Kidney epithelial cell (primary cell): Measurements from ENCODE around the gene DDX56. TPM values are rescaled to one million over a fixed set of nuclear protein-coding genes. Genes with fewer than 3 reads are reported as not detected.

ENCODE experiments used
- DNase-seq: peaks from one replicate; pipeline ENCODE4 v3.0.0-alpha.2; 2010; ENCODE audit warnings: low read depth
- H3K27me3 ChIP-seq: 2 replicates; pipeline ENCODE4 v1.6.0; 2011; ENCODE audit warnings: low read length; ENCODE audit not compliant: control insufficient read depth, insufficient read depth
- H3K36me3 ChIP-seq: 2 replicates; pipeline ENCODE4 v1.5.1; 2011; ENCODE audit warnings: low read length; ENCODE audit not compliant: control insufficient read depth, insufficient read depth
- H3K4me3 ChIP-seq: 2 replicates; pipeline ENCODE4 v1.5.1; 2011; ENCODE audit warnings: low read depth, mild to moderate bottlenecking, control low read depth, low read length
- total RNA-seq: library from RNA; depleted of rRNA; stranded (reverse); fragments of >200 nt; gene quantifications from 2 replicates; pipeline ENCODE4 v1.2.3, GENCODE V29; 2015
- TF ChIP-seq, protein P1 (sequence below): IDR thresholded peaks from 2 replicates; pipeline ENCODE4 v1.5.1; 2011; ENCODE audit warnings: mild to moderate bottlenecking, moderate library complexity, low read length, control low read depth, inconsistent platforms; ENCODE audit not compliant: insufficient read depth, poor library complexity, severe bottlenecking

The DDX56 gene
- total RNA-seq, 1 donor from 2014 or later: 67.9 TPM

DNA sequence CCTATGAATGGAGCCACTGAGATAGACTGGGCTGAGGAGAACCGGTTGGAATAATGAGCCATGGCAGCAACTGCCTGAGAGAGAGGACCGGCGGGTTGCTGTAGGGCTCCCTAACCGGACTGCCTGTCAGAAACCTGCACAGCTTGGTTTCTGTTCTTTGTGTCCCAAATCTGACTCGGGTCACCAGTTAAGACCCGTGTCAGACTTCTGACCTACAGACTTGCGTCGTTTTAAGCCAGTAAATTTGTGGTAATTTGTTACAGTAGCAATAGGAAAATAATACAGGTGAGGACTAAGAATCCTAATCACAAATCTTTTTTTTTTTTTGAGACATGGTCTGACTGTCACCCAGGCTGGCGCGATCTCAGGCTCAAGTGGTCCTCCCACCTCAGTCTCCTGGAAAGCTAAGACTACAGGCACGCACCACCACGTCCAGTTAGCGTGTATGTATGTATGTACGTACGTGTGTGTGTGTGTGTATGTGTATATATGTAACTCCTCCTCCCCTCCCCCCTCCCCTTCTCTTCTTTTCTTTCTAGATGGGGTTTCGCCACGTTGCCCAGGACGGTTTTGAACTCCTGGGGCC, 672 bp upstream of the DDX56 start:
- Histone ChIP-seq H3K4me3 (peak overlapping the region; percentile 70), H3K27me3 (no peaks in the 10 kb centered on the region), H3K36me3 (peaks cover 5% of the 10 kb centered on the region)
- no peak for DNase-seq
- TF ChIP-seq, protein P1, sequence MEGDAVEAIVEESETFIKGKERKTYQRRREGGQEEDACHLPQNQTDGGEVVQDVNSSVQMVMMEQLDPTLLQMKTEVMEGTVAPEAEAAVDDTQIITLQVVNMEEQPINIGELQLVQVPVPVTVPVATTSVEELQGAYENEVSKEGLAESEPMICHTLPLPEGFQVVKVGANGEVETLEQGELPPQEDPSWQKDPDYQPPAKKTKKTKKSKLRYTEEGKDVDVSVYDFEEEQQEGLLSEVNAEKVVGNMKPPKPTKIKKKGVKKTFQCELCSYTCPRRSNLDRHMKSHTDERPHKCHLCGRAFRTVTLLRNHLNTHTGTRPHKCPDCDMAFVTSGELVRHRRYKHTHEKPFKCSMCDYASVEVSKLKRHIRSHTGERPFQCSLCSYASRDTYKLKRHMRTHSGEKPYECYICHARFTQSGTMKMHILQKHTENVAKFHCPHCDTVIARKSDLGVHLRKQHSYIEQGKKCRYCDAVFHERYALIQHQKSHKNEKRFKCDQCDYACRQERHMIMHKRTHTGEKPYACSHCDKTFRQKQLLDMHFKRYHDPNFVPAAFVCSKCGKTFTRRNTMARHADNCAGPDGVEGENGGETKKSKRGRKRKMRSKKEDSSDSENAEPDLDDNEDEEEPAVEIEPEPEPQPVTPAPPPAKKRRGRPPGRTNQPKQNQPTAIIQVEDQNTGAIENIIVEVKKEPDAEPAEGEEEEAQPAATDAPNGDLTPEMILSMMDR: no peak

DNA sequence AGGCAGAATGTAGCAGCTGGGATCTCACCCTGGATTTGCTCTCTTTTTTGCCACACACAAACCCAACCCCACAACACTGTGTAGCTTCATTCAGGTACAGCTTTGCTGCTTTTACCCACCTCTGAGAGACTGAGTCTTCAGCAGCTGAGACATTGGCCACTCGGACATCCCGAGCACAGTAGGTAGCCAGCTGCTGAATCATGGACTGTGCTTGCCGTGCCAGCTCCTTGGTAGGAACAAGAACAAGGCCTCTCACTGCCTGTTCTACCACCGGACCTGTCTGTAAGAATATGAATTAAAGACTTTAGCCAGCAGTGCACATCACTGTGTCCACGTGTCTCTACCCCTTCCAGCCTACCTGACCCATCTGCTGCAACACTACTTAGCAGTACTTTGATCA, 937 bp downstream of the DDX56 start:
- Histone ChIP-seq H3K4me3 (peak overlapping the region; percentile 70), H3K27me3 (no peaks in the 10 kb centered on the region), H3K36me3 (peaks cover 5% of the 10 kb centered on the region)
- no peak for DNase-seq
- TF ChIP-seq, protein P1: no peak

DNA sequence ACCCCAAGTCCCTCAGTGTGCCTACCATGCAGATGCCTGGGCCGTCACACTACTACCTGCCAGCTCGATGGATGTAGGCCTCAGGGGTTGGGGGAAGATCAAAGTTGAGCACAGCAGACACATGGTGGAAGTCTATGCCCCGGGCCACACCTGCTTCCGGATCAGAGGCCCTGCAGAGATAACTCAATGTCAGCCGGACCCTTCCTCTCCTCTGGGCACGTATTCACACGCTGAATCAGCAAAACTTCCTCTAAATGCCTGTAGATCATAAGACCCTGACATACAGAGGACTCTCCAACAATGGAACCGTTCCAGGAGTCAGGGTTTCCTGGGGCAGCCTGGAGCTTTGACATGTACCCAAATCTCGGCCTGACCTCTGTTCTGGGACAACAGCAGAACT, 3.7 kb downstream of the DDX56 start:
- Histone ChIP-seq H3K27me3 (no peaks in the 10 kb centered on the region), H3K36me3 (peaks cover 11% of the 10 kb centered on the region), H3K4me3 (no peak overlapping the region)
- no peak for DNase-seq
- TF ChIP-seq, protein P1: no peak

DNA sequence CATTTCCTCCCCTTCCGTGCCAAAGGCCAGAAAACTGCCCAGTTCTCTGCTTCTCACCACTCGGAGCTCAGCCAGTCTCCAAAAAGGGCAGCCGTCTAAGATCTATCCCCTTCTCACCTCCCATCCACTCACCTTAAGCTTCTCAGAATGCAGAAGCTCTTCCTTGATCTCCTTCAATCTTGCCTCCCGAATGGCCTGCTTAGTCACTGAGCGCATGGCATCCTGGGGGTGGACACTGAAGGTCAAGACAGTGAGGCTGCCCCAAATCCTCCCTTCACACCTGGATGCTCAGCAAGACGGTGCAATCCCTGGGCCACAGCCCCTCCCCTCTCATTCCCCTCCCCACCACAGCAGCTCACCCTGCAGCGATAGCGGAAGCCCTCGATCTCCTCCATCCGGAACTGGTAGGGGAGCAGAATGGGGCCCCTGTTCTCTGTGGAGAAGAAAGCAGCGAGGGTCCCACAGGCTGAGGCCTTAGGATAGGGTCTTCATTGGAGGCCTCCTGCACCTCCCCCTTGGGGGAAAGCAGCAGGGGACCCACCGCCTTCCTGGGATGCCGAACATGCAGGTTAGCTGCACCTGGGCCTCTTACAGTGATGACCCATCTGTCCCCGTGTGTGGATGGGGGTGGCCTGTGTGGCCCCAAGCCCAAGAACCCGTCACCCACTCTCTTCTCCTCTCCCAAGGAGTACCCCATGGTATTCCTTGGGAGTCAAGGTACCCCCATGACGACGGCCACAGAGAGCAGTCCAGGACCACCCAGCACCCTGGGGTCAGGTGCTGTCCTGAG, 4.7 kb downstream of the DDX56 start:
- TF ChIP-seq, protein P1: no peak
- Histone ChIP-seq H3K27me3 (no peaks in the 10 kb centered on the region), H3K36me3 (peaks cover 11% of the 10 kb centered on the region), H3K4me3 (no peak overlapping the region)
- DNase-seq: no peak

DNA sequence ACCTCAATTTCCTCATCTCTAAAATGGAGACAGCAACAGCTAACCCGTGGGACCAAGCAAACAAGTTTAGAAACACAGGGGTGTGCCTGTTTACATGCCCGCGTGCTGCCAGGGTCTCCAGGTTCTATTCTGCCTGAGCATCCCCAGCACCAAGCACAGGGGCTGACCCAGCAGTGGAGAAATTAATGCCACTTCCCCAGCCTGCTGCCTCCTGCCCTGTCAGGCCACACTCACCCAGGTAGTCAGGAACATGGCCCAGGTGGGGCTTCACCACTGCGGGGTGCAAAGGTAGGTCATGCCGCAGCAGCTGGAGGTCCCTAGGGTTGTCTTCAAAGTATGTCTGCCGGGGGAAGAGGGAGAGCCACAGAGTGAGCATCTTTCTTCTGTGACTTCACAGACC, 5.8 kb downstream of the DDX56 start:
- TF ChIP-seq, protein P1: no peak
- Histone ChIP-seq H3K4me3 (no peak overlapping the region), H3K36me3 (peaks cover 11% of the 10 kb centered on the region), H3K27me3 (no peaks in the 10 kb centered on the region)
- DNase-seq: no peak

DNA sequence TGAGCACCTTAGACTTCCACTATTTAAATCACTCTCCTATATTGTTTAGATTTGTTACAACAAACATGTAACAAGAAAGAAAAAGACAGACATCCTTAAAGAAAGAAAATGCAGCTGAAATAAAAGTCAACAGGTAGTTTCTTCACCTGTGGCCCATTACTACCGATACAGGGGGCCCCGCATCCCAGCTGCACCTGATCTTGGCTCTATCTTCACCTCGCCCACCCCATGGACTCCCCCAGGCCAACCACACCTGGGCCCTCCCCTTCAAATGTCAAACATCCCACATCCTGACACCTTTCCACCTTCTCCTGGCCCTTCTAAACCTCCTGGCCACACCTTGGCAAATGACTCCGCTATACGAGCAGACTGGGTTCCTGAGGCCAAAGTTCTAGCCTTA, 7.0 kb downstream of the DDX56 start:
- Histone ChIP-seq H3K36me3 (peaks cover 9% of the 10 kb centered on the region), H3K27me3 (no peaks in the 10 kb centered on the region), H3K4me3 (no peak overlapping the region)
- no peak for DNase-seq
- TF ChIP-seq, protein P1: no peak
